B cell (primary cell): ENCODE data around the gene CCR5.

ENCODE experiments used
- EZH2 ChIP-seq: IDR thresholded peaks from 2 replicates; pipeline ENCODE4 v1.6.1; 2012; ENCODE audit warnings: borderline replicate concordance, low read depth, mild to moderate bottlenecking, moderate library complexity, low read length; ENCODE audit not compliant: insufficient read depth, poor library complexity, severe bottlenecking
- TF ChIP-seq, protein P1 (sequence below): fragments of 200-600 bp; IDR thresholded peaks from one replicate; pipeline ENCODE4 v1.8.0; 2022; ENCODE audit warnings: antibody characterized with exemption, mild to moderate bottlenecking

DNA sequence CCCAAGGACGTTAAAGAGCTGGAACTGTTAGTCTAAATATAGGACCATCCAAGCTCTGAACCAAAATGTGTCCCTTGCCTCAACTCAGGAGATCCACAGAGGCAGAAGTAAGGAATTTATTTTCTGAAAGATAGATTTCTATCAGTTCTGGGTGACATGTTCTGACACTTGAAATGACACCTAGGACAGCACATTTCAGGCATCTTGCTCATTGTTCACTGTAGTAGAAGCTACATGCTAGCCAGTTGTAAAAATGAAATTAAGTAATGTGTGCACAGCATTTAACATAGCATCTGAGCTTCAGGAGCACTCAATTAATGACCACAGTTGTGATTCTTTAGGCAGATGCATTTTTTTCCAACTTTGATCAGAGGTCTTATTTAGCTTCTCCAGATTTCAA, 16.3 kb upstream of the CCR5 start:
- TF ChIP-seq, protein P1, sequence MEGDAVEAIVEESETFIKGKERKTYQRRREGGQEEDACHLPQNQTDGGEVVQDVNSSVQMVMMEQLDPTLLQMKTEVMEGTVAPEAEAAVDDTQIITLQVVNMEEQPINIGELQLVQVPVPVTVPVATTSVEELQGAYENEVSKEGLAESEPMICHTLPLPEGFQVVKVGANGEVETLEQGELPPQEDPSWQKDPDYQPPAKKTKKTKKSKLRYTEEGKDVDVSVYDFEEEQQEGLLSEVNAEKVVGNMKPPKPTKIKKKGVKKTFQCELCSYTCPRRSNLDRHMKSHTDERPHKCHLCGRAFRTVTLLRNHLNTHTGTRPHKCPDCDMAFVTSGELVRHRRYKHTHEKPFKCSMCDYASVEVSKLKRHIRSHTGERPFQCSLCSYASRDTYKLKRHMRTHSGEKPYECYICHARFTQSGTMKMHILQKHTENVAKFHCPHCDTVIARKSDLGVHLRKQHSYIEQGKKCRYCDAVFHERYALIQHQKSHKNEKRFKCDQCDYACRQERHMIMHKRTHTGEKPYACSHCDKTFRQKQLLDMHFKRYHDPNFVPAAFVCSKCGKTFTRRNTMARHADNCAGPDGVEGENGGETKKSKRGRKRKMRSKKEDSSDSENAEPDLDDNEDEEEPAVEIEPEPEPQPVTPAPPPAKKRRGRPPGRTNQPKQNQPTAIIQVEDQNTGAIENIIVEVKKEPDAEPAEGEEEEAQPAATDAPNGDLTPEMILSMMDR, result no peak
- no peak for TF ChIP-seq EZH2
